Ovary (tissue), 3 donors: Measurements from ENCODE around the gene ROBO3.

Experiments
- POLR2A ChIP-seq: fragments of 450-650 bp; IDR thresholded peaks from one replicate; pipeline ENCODE4 v1.6.1; 2017; ENCODE audit warnings: antibody characterized with exemption, mild to moderate bottlenecking, moderate library complexity
- TF ChIP-seq, protein P1 (sequence below), 3 donors: fragments of 450-650 bp in 2 of 3; fragments of 200-600 bp in 1 of 3; IDR thresholded peaks; one replicate each; pipeline versions ENCODE4 v1.5.1 to v1.8.0; 2016 to 2022; ENCODE audit warnings: antibody characterized with exemption in 3 of 3, mild to moderate bottlenecking in 1 of 3
- donor health status: DM: no; HTN: no; CAD: no.

GRCh38 chr11:124841201-124841600 lies 24.0 kb upstream of the ROBO3 start:
- no peak for TF ChIP-seq POLR2A
- TF ChIP-seq, protein P1, sequence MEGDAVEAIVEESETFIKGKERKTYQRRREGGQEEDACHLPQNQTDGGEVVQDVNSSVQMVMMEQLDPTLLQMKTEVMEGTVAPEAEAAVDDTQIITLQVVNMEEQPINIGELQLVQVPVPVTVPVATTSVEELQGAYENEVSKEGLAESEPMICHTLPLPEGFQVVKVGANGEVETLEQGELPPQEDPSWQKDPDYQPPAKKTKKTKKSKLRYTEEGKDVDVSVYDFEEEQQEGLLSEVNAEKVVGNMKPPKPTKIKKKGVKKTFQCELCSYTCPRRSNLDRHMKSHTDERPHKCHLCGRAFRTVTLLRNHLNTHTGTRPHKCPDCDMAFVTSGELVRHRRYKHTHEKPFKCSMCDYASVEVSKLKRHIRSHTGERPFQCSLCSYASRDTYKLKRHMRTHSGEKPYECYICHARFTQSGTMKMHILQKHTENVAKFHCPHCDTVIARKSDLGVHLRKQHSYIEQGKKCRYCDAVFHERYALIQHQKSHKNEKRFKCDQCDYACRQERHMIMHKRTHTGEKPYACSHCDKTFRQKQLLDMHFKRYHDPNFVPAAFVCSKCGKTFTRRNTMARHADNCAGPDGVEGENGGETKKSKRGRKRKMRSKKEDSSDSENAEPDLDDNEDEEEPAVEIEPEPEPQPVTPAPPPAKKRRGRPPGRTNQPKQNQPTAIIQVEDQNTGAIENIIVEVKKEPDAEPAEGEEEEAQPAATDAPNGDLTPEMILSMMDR (IDR thresholded peaks at IDR 0.05): no peak
